GM12878 (cell line): ENCODE measurements around the gene ALDH1A3. TPM values are rescaled to one million over a fixed set of nuclear protein-coding genes. Genes with fewer than 3 reads are reported as not detected.

Source experiments
- ATAC-seq: fragments of 200-7000 bp; cut with Tn5 transposase; 3 replicates; pipeline ENCODE4 v1.9.1; 2020; ENCODE audit warnings: mild to moderate bottlenecking, moderate library complexity
- BruUV-seq: library from RNA; stranded (reverse); fragments of 400-500 nt; replicated peaks from 2 replicates; lab custom pipeline; 2021; lab: Mats Ljungman, UMichigan
- CTCF ChIA-PET: fragments of 300-600 bp; sonication (Branson Sonifier 250); formaldehyde crosslinking; extraction: SDS; loops from one replicate; lab custom pipeline; 2021; ENCODE audit warnings: inconsistent platforms; lab: Yijun Ruan, JAX
- POLR2A ChIA-PET: fragments of 350-600 bp; formaldehyde crosslinking; extraction: SDS; loops from one replicate; lab custom pipeline; 2021; ENCODE audit warnings: inconsistent platforms; lab: Charles Lee
- RAD21 ChIA-PET: fragments of 300-600 bp; sonication (Branson Sonifier 250); formaldehyde crosslinking; loops from one replicate; lab custom pipeline; 2023; ENCODE audit warnings: antibody characterized with exemption; ENCODE audit not compliant: unreplicated experiment; lab: Charles Lee
- SMC1A ChIA-PET: fragments of 300-600 bp; sonication (Branson Sonifier 250); formaldehyde crosslinking; loops from one replicate; lab custom pipeline; 2023; ENCODE audit not compliant: unreplicated experiment, uncharacterized antibody; lab: Charles Lee
- DNase-seq: peaks from one replicate; pipeline ENCODE4 v3.0.0-alpha.2; 2011; ENCODE audit warnings: low read depth, low spot score
- FAIRE-seq: peaks from 3 replicates; lab custom pipeline; 2011; peaks lifted over from hg19 to GRCh38; lab: Jason Lieb, UNC
- H2AFZ ChIP-seq: 2 replicates; pipeline ENCODE4 v1.6.0; 2011; ENCODE audit warnings: low read depth, low read length, control low read depth; ENCODE audit not compliant: control insufficient read depth
- H3K27ac ChIP-seq: 2 replicates; pipeline ENCODE4 v1.5.1; 2011; ENCODE audit warnings: control low read depth; ENCODE audit not compliant: control insufficient read depth, insufficient read depth
- H3K27me3 ChIP-seq, 2 experiments: replicated peaks in 1 of 2; 2 replicates each; pipeline versions ENCODE4 v1.6.0 to v1.6.1; 2011; ENCODE audit warnings: low read length in 1 of 2; ENCODE audit not compliant: control insufficient read depth in 2 of 2, insufficient read depth in 2 of 2
- H3K36me3 ChIP-seq, 2 experiments: 2 replicates each; pipeline ENCODE4 v1.5.1; 2011; ENCODE audit warnings: low read length in 1 of 2; ENCODE audit not compliant: control insufficient read depth in 2 of 2, insufficient read depth in 2 of 2
- H3K4me1 ChIP-seq: 2 replicates; pipeline ENCODE4 v1.6.1; 2011; ENCODE audit warnings: mild to moderate bottlenecking, low read length, moderate library complexity, mixed read lengths; ENCODE audit not compliant: control insufficient read depth, insufficient read depth
- H3K4me2 ChIP-seq: 2 replicates; pipeline ENCODE4 v1.6.0; 2011; ENCODE audit warnings: control low read depth; ENCODE audit not compliant: control insufficient read depth, insufficient read depth
- H3K4me3 ChIP-seq: fragments of 200-600 bp; sonication (generic); 2 replicates; pipeline ENCODE4 v1.5.1; 2016
- H3K79me2 ChIP-seq: 2 replicates; pipeline ENCODE4 v1.6.0; 2011; ENCODE audit warnings: low read length; ENCODE audit not compliant: control insufficient read depth, insufficient read depth
- H3K9ac ChIP-seq: 2 replicates; pipeline ENCODE4 v1.8.0; 2011; ENCODE audit warnings: low read length, control low read depth, mixed read lengths; ENCODE audit not compliant: control insufficient read depth, insufficient read depth
- H3K9me3 ChIP-seq: replicated peaks from 3 replicates; pipeline ENCODE4 v1.5.1; 2011; ENCODE audit warnings: mild to moderate bottlenecking, low read length; ENCODE audit not compliant: control insufficient read depth, insufficient read depth
- H4K20me1 ChIP-seq: 2 replicates; pipeline ENCODE4 v1.6.0; 2011; ENCODE audit not compliant: control insufficient read depth, insufficient read depth
- BMI1 ChIP-seq: fragments of 450-650 bp; IDR thresholded peaks from 2 replicates; pipeline ENCODE4 v1.6.1; 2016; ENCODE audit warnings: mild to moderate bottlenecking, moderate library complexity, borderline replicate concordance
- CEBPZ ChIP-seq: fragments of 150-350 bp; IDR thresholded peaks from 2 replicates; pipeline ENCODE4 v1.6.1; 2016; ENCODE audit warnings: low read depth, low read length
- GATAD2B ChIP-seq: fragments of 450-650 bp; conservative IDR thresholded peaks from 2 replicates; pipeline ENCODE4 v1.6.1; 2017; ENCODE audit warnings: low read depth, mild to moderate bottlenecking, moderate library complexity
- IKZF2 ChIP-seq, 2 experiments: fragments of 450-650 bp; IDR thresholded peaks; 2 replicates each; pipeline ENCODE4 v1.6.1; 2017; ENCODE audit warnings: mild to moderate bottlenecking in 2 of 2, moderate library complexity in 2 of 2
- MTA2 ChIP-seq: fragments of 450-650 bp; IDR thresholded peaks from 2 replicates; pipeline ENCODE4 v1.6.1; 2016; ENCODE audit warnings: low read depth, mild to moderate bottlenecking, moderate library complexity
- RAD51 ChIP-seq: fragments of 450-650 bp; IDR thresholded peaks from 2 replicates; pipeline ENCODE4 v1.6.1; 2016; ENCODE audit warnings: moderate library complexity, mild to moderate bottlenecking, inconsistent platforms
- RELB ChIP-seq: fragments of 450-650 bp; IDR thresholded peaks from 2 replicates; pipeline ENCODE4 v1.6.1; 2017; ENCODE audit warnings: low read depth, mild to moderate bottlenecking, moderate library complexity
- SMAD1 ChIP-seq: fragments of 450-650 bp; IDR thresholded peaks from 2 replicates; pipeline ENCODE4 v1.6.1; 2018; ENCODE audit warnings: mild to moderate bottlenecking, low read depth; ENCODE audit not compliant: partially characterized antibody
- SMAD5 ChIP-seq: IDR thresholded peaks from 2 replicates; pipeline ENCODE4 v1.6.1; 2016; ENCODE audit warnings: antibody characterized with exemption, low read depth
- SREBF2 ChIP-seq: IDR thresholded peaks from 2 replicates; pipeline ENCODE4 v1.6.1; 2012; ENCODE audit warnings: mild to moderate bottlenecking, low read length
- SUZ12 ChIP-seq: fragments of 200-600 bp; sonication (generic); IDR thresholded peaks from one replicate; pipeline ENCODE4 v1.6.1; 2018; ENCODE audit warnings: antibody characterized with exemption, mild to moderate bottlenecking; ENCODE audit not compliant: unreplicated experiment
- ZNF687 ChIP-seq: fragments of 450-650 bp; IDR thresholded peaks from 2 replicates; pipeline ENCODE4 v1.6.1; 2017; ENCODE audit warnings: mild to moderate bottlenecking, moderate library complexity
- WGBS: methylation state at CpG from one replicate; pipeline ENCODE4 v1.1.6; 2016; ENCODE audit warnings: low lambda C conversion rate; ENCODE audit not compliant: insufficient replicate concordance, insufficient coverage; ENCODE audit errors: missing lambda C conversion rate; 5-methylcytosine and 5-hydroxymethylcytosine counted together
- in situ Hi-C: fragments of 300-500 bp; cut with MboI; formaldehyde crosslinking; loops from 9 replicates; pipeline ENCODE4 v1.14.3; 2018; ENCODE audit warnings: mixed read lengths
- intact Hi-C: fragments of 100-400 bp; cut with micrococcal nuclease; formaldehyde crosslinking; loops from one replicate; pipeline ENCODE4 v1.14.2; 2022; ENCODE audit not compliant: unreplicated experiment
- polyA plus RNA-seq, 11 experiments: library from polyadenylated mRNA; depleted of rRNA in 4 of 11; unstranded in 6 of 11; stranded (reverse) in 5 of 11; fragments of >200 nt; fragmentation: Nextera tagmentation in 4 of 11; fragmentation: Illumina TruSeq in 1 of 11; extraction: Ambion mirVana in 4 of 11; extraction: Trizol in 1 of 11; gene quantifications; 1 replicate in 1 of 11; 2 replicates in 10 of 11; pipeline versions ENCODE4 v1.2.1 to v1.2.3, GENCODE V29; 2011 to 2016; ENCODE audit warnings: inconsistent platforms in 2 of 11, missing spikeins in 2 of 11, low read depth in 1 of 11
- total RNA-seq, 4 experiments: library from RNA; depleted of rRNA in 3 of 4; stranded (reverse); fragments of >200 nt in 3 of 4; fragmentation: Illumina TruSeq in 1 of 4; extraction: Trizol in 1 of 4; gene quantifications; 2 replicates each; pipeline versions ENCODE4 v1.2.1 to v1.2.3, GENCODE V29; 2013 to 2021

ALDH1A3 gene
- total and polyA plus RNA-seq, 10 of the 15 experiments (the other 5 are each of a cell fraction or from before 2014, with no cell fraction given) = 0.06 to 0.69 (median 0.18) TPM

GRCh38 chr15:100891307-100892012 is 11.8 kb downstream of the ALDH1A3 start (continued):
- TF ChIP-seq RELB (no peak), RAD51 (no peak), SUZ12 (no peak)

GRCh38 chr15:100892013-100892355 is 12.4 kb downstream of the ALDH1A3 start:
- POLR2A ChIA-PET = no interaction called here
- FAIRE-seq = no peak
- Histone ChIP-seq H3K9me3 (no peaks in the 10 kb centered on the region), H3K27me3 (peaks cover 12 to 13% of the 10 kb centered on the region in 2 experiments), H3K36me3 (no peaks in the 10 kb centered on the region), H3K4me3 (no peak overlapping the region), H3K27ac (no peak overlapping the region), H4K20me1 (no peaks in the 10 kb centered on the region), H2AFZ (no peak overlapping the region), H3K4me1 (no peaks in the 10 kb centered on the region), H3K4me2 (no peak overlapping the region), H3K79me2 (no peaks in the 10 kb centered on the region), H3K9ac (no peak overlapping the region)
- RAD21 ChIA-PET = no interaction called here
- 25% methylated on average over 6 of the region's 6 CpGs for WGBS
- intact Hi-C loops (no loop called here), in situ Hi-C loops (no loop called here)
- CTCF ChIA-PET = no interaction called here
- no TSS peak for BruUV-seq
- DNase-seq = no peak
- SMC1A ChIA-PET = interaction anchor here (1.7 kb wide), 1 partner anchor 115 kb away, joined by 5 read pairs; no protein-coding TSS in a partner anchor
- ATAC-seq = no peak
- TF ChIP-seq GATAD2B (no peak), SMAD5 (no peak), ZNF687 (no peak), SMAD1 (no peak), IKZF2 (IDR thresholded peaks at IDR 0.05) (no peak), BMI1 (no peak), MTA2 (no peak), CEBPZ (no peak), SREBF2 (no peak)
